Measurements from ENCODE around the gene SLC38A9. TPM values are rescaled to one million over a fixed set of nuclear protein-coding genes. Genes with fewer than 3 reads are reported as not detected.

SLC38A9 gene
- total and polyA plus RNA-seq, 2 of the 8 experiments (the other 6 are each of a cell fraction or from before 2014, with no cell fraction given): 29.2 to 43.7 TPM

DNA sequence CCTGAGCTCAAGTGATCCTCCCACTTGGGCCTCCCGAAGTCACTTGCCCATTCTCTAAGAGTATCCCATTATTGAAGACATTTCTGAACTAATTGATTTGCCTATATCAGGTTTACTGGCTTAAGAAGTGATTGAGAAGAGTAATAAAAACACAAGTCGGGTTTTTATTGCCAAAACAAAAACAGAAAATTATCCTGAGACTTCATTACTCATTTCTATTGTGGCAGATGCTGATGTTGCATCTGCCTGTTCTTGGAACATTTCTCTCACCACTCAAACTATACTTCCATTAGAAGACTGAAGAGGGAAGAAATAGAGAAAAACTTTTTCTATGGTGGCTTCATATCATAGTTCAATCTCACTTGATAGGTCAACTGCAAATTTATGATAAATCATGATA is 135.5 kb downstream of the SLC38A9 start:
- Histone ChIP-seq H3K9me3 (ENCODE audit: insufficient read depth in 2 of 2, low read depth in 1 of 2, low read length in 1 of 2) (no peaks in the 10 kb centered on the region), H3K9ac (replicated peaks in 1 of 4; ENCODE audit: extremely low read depth in 1 of 4, low read depth in 3 of 4, low read length in 3 of 4) (no peak overlapping the region), H2BK12ac (ENCODE audit: low read depth, low read length) (no peak overlapping the region), H3K23me2 (ENCODE audit: low read depth, low read length) (no peaks in the 10 kb centered on the region), H3K27me3 (replicated peaks in 1 of 4; ENCODE audit: control insufficient read depth in 3 of 4, extremely low read depth in 1 of 4, insufficient read depth in 3 of 4, low read length in 3 of 4) (no peaks in the 10 kb centered on the region), H4K91ac (replicated peaks; ENCODE audit: insufficient read length, low read length) (no peak overlapping the region), H4K20me1 (replicated peaks in 1 of 2; ENCODE audit: control insufficient read depth in 1 of 2, insufficient read depth in 2 of 2, low read length in 2 of 2) (no peaks in the 10 kb centered on the region), H3K23ac (ENCODE audit: insufficient read length) (no peak overlapping the region), H2AFZ (ENCODE audit: low read length) (no peak overlapping the region), H3K79me1 (ENCODE audit: low read depth, low read length) (no peaks in the 10 kb centered on the region), H3K14ac (ENCODE audit: insufficient read length) (no peak overlapping the region), H4K5ac (ENCODE audit: insufficient read length, low read depth, low read length) (no peak overlapping the region), H3K56ac (replicated peaks; ENCODE audit: insufficient read length, low read depth, low read length) (no peak overlapping the region), H3K4ac (replicated peaks; ENCODE audit: insufficient read length, low read depth, low read length) (no peak overlapping the region), H2BK5ac (ENCODE audit: low read depth, low read length) (no peak overlapping the region), H3K4me1 (replicated peaks in 1 of 4; ENCODE audit: control insufficient read depth in 3 of 4, insufficient read depth in 4 of 4, low read length in 3 of 4) (peaks cover 0 to 13% (median 5%) of the 10 kb centered on the region in 4 experiments; a peak in 4 of 7 replicates), H2AK5ac (ENCODE audit: low read depth, low read length) (no peak overlapping the region), H3K4me2 (ENCODE audit: insufficient read depth in 1 of 2, low read depth in 2 of 2, low read length in 2 of 2) (no peak overlapping the region), H3K27ac (ENCODE audit: low read depth, low read length) (no peak overlapping the region), H3K18ac (ENCODE audit: extremely low read depth, low read length) (no peak overlapping the region), H3K4me3 (ENCODE audit: extremely low read depth in 1 of 4, insufficient read depth in 2 of 4, low read depth in 3 of 4, low read length in 4 of 4) (no peak overlapping the region), H2BK20ac (ENCODE audit: low read length) (no peak overlapping the region), H2BK120ac (replicated peaks; ENCODE audit: low read depth, low read length) (no peak overlapping the region), H3K36me3 (ENCODE audit: control insufficient read depth in 2 of 4, insufficient read depth in 4 of 4, low read length in 3 of 4) (no peaks in the 10 kb centered on the region), H3K79me2 (ENCODE audit: control insufficient read depth in 1 of 2, insufficient read depth in 2 of 2, low read length in 2 of 2) (no peaks in the 10 kb centered on the region), H2BK15ac (ENCODE audit: low read length) (no peak overlapping the region), H4K8ac (ENCODE audit: extremely low read depth, insufficient read depth, low read length) (no peak overlapping the region)
- POLR2A ChIA-PET (ENCODE audit: partially characterized antibody): no interaction called here
- CTCF ChIA-PET (ENCODE audit: partially characterized antibody): no interaction called here
- WGBS, 2 experiments (ENCODE audit: extremely low coverage in 1 of 2, insufficient coverage in 1 of 2, insufficient read length in 1 of 2, insufficient replicate concordance in 2 of 2, low coverage in 1 of 2, low lambda C conversion rate in 2 of 2, missing lambda C conversion rate in 1 of 2): 81% methylated on average over 2 of the region's 2 CpGs; no CpG with 5 or more reads in 1 of the 2 experiments
- no peak for FAIRE-seq
- no peak for DNase-seq (ENCODE audit: low read depth in 1 of 2, low spot score in 2 of 2)
- no peak for TF ChIP-seq HDAC6 (IDR thresholded peaks at IDR 0.05; ENCODE audit: low read depth, low read length)
- no peak for TF ChIP-seq POU5F1 (IDR thresholded peaks at IDR 0.05; ENCODE audit: low read depth, low read length)
- TF ChIP-seq, protein P1, sequence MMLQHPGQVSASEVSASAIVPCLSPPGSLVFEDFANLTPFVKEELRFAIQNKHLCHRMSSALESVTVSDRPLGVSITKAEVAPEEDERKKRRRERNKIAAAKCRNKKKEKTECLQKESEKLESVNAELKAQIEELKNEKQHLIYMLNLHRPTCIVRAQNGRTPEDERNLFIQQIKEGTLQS (IDR thresholded peaks at IDR 0.05; ENCODE audit: insufficient read depth, low read depth, low read length): no peak
- TF ChIP-seq HDAC2 (IDR thresholded peaks at IDR 0.05; ENCODE audit: borderline replicate concordance in 1 of 2, low read depth in 2 of 2, low read length in 2 of 2): no peak
- no peak for TF ChIP-seq CBX5 (IDR thresholded peaks at IDR 0.05; ENCODE audit: low read depth, low read length)
- TF ChIP-seq RXRA (IDR thresholded peaks at IDR 0.05; ENCODE audit: insufficient read depth, low read depth, low read length): no peak
- no peak for TF ChIP-seq POLR2AphosphoS5 (IDR thresholded peaks at IDR 0.05; ENCODE audit: low read depth, low read length)
- TF ChIP-seq SUZ12 (IDR thresholded peaks at IDR 0.05; ENCODE audit: low read length): no peak
- TF ChIP-seq RAD21 (IDR thresholded peaks at IDR 0.05 in 1 of 2, conservative IDR thresholded peaks at IDR 0.05 in 1 of 2; ENCODE audit: low read depth in 2 of 2, low read length in 2 of 2): no peak
- TF ChIP-seq, protein P2, sequence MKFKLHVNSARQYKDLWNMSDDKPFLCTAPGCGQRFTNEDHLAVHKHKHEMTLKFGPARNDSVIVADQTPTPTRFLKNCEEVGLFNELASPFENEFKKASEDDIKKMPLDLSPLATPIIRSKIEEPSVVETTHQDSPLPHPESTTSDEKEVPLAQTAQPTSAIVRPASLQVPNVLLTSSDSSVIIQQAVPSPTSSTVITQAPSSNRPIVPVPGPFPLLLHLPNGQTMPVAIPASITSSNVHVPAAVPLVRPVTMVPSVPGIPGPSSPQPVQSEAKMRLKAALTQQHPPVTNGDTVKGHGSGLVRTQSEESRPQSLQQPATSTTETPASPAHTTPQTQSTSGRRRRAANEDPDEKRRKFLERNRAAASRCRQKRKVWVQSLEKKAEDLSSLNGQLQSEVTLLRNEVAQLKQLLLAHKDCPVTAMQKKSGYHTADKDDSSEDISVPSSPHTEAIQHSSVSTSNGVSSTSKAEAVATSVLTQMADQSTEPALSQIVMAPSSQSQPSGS (IDR thresholded peaks at IDR 0.05; ENCODE audit: low read length): no peak
- TF ChIP-seq EZH2 (IDR thresholded peaks at IDR 0.05; ENCODE audit: low read depth, low read length, severe bottlenecking): no peak
- TF ChIP-seq TCF12 (IDR thresholded peaks at IDR 0.05; ENCODE audit: low read depth, low read length): no peak

All from H1 (cell line).